ENCODE results near the gene IL18. TPM values are rescaled to one million over a fixed set of nuclear protein-coding genes. Genes with fewer than 3 reads are reported as not detected.

IL18 gene
- total RNA-seq, 2 donors from 2014 or later = 4.7 to 6.0 TPM

Other genes with a start within 250 kb of the IL18 start
- 1 to 10 TPM; 1.6 to 3.3 TPM for gene C11orf52, start 245.2 kb downstream of the IL18 start, total RNA-seq
- 10 to 100 TPM; 19.5 to 28.1 TPM for gene DIXDC1, start 226.8 kb downstream of the IL18 start, total RNA-seq
- 100 to 1,000 TPM in 1 of 2 donors, 10 to 100 TPM in 1; 98.7 to 130 TPM for gene DLAT, start 138.7 kb downstream of the IL18 start, total RNA-seq
- gene PIH1D2, start 90.1 kb downstream of the IL18 start, total RNA-seq = 1 to 10 TPM in 1 of 2 donors, under 1 TPM in 1; 0.76 to 1.3 TPM
- 10 to 100 TPM in 1 of 2 donors, 1 to 10 TPM in 1; 6.7 to 10.4 TPM for gene NKAPD1, start 89.8 kb downstream of the IL18 start, total RNA-seq
- 100 to 1,000 TPM; 103 to 105 TPM for gene TIMM8B, start 77.3 kb downstream of the IL18 start, total RNA-seq
- gene SDHD, start 77.2 kb downstream of the IL18 start, total RNA-seq = 100 to 1,000 TPM; 158 to 166 TPM
- gene TEX12, start 3.3 kb upstream of the IL18 start, total RNA-seq = not detected
- 10 to 100 TPM; 53.3 to 92.2 TPM for gene BCO2, start 11.4 kb upstream of the IL18 start, total RNA-seq
- 10 to 100 TPM; 21.3 to 37.1 TPM for gene PTS, start 62.3 kb upstream of the IL18 start, total RNA-seq
- gene PLET1, start 96.8 kb upstream of the IL18 start, total RNA-seq = not detected